Femur (tissue), 1 donor: ENCODE measurements around the gene SLC9A2.

Source experiments
- DNase-seq: peaks from one replicate; pipeline ENCODE4 v3.0.0-alpha.2; 2017

Gene SLC9A2

DNA sequence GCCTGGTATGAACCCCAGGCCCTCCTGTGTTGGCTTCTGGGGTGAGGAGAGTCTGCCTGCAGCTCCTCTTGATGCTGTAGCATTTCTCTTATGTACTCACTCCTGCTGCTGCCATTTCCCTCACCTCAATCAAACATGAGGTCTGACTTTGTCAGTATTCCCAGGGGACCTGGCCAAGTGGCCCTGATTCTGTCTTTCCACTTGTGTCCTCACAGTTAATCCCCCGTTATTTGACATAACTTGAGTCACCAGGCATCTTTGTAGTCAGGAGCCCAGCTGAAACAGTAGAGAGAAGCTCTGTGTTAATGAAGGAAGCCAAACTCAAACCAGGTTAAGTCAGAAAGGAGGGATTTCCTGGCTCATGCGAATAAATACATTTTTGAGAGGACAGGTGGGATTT lies 55.0 kb downstream of the SLC9A2 start:
- DNase-seq, result no peak

DNA sequence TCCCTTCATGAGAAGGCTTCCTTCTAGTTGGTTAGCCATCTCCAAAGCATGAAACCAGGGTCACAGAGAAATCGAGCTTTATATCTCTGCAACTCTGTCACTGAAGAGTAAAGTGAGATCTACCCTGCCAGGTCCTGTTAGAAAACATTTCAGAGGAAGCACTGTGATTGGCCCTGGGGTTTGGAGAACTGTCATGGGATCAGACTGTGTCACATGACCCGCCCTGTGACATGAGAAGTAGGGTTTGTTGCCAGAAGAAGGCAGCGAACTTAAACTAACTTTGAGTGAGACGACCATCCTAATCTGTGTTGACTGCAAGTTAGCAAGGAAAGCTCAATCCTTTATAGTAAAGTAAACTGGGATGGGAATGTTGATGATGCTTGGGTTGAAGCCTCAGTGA lies 55.5 kb downstream of the SLC9A2 start:
- DNase-seq, result no peak

DNA sequence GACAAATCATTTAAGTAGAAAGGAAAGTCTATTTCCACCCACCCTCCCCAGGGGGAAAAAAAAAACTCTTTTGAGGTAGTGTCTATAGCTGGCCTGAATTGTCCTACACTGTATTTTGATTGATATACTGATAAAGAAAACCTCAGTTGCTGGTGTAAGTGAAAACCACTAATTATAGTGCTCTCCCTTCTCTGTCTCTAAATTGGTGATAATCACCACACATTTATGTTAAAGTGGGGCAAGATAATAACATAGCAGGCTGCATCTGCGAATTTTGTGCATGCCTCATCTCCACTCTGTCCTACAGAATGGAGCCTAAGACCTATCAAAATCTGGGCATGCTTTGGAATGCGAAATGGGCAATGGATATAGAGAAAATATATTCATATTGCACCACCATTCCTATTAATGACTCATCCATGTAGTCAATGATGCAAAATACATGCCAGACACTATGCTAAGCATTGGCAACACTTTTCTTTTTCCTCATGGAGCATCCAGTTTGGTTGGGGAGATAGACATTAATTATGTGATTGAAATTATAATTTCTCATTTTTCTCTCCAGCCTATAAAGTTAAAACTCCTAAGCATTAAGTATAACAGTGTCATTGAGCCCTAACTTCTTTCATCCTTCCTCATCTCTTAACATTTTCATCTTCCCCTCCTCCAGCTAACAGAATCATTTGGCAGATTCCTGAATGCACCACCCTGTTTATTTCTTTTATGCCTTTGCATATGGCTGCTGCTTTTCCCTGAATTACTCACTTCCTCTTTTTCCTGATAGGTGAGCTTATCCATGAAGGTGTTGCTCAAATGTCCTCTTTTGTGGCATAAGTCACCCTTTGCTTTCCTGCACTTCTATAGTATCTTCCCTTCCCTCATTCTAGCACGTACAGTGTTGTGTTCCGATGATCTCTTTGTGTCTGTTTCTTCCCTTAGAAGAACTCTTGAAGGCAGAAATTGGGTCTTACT lies 58.2 kb downstream of the SLC9A2 start:
- DNase-seq, result no peak

DNA sequence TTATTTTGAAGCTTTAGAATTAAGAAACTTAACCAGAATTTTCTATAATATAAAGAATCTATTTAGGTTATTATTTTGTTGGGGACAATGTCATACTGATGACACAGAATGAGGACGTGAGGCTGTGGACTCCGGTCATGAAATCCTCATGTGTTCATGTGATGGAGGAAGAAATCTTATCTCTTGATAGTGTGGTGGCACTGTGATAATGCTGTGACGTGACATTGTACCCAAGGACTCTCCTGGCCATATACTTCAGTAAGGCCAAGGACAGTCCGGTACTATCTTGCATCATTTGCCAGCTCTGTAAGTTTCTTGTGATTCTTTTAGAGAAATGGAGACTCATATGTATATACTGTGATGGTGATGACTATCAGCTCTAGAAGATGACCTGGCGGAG lies 59.1 kb downstream of the SLC9A2 start:
- no peak for DNase-seq

DNA sequence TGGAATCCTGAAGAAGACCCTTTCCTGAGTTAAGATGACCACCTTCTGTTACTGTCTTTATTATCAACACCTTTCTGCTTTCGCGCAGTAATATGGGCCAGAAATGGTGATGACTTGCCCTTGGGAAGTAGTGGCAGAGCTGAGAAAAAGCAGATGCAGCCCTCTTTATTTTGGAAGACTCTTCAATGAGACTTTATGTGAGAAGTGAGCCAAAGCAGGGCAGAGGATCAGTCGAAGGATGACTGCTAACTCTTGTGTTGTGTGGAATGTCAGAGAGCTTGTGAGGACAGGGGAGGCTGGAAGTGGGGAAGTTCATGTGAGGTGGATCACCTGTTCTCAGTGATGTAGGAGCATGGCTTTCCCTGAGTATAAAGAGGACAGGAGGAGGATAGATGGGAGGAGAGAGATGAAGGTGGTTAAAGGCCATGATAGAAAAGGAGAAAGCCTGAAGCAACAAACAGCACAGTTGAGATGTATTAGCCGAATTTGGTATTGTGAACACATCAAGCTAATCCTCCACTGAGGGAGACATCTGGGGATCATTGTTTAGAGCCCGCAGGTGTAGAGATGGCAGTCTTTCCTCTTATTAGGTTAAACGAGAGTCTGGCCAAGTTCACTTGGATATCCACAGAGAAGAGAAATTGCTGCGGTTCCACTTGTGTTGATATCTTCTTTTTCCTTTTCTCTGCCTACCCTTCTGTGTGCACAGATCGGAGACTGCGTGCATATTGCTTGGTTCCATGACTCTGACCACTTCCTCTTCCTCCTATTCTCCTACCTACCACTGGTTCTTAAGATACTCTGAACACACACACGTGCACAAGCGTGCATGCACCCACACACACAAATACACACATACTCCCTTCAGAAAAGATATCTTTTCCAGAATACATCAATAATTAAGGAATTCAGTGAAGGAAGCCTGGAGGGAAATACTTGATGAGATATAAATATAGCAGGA lies 67.4 kb downstream of the SLC9A2 start:
- DNase-seq, result no peak

DNA sequence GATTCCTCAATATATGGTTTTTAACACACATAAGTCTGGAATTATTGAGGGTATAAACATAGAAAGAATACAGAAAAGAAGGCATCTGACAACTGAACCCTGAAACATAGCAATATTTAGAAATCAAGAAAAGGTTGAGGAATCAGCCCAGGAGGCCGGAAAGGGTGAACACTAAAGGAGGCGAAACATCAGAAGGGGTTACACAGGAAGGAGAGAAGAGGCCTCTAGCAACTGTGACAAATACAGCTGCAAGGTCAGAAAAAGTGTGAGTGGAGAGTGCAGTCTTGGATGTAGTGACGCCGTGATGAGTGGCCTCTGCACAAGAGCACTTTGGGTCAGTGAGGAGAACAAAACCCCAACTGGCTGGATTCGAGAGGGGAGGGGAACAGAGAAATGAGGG lies 70.7 kb downstream of the SLC9A2 start:
- DNase-seq, result no peak

DNA sequence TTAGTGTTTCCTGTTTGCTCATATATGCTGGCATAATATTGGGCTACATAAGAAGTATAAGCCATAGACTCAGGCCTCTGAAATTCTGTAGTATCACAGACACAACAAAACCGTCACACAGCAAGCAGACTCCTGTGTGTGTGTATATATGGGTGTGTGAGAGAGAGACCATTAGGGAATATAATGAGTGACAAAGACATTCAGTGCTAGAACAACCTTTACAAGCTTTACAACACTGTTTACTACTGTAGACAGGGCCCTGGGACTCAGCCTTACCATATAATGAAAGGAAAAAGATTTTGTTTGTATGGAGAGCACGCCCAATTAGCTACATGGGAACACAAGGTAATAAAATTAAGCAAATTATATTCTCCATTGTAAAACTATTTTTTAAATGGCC lies 77.1 kb downstream of the SLC9A2 start:
- no peak for DNase-seq

DNA sequence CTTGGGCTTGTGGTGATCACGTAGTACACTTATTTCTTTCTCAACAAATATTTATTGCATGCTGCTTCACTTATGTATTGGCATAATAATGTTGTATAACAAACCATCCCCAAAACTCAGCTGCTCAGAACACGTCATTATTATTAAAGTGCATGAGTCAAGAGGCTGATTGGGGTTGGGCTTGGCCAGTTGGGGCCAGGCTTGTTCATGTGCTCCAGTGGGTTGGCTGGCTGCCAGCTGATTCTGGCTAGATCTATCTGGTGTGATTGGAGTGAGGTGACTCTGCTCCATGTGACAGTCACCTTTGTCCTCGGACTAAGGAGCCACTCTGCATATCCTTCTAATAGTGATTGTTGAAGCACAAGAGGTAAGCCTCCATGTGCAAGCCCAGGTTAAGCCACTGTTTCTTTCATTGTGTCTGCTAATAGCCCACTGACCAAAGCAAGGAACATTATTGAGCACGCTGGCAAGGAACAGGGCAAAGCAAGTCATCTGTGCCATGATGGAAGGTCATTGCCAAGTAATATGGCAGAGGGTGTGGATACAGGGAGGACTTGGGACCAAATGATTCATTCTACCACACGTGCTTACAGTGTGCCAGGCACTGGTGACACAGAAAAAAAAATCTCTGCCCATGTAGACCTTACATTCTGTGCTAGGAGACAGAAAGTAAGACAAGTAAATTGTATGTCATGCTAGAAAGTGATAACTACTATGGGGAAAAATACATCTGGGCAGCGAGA lies 79.2 kb downstream of the SLC9A2 start:
- no peak for DNase-seq

DNA sequence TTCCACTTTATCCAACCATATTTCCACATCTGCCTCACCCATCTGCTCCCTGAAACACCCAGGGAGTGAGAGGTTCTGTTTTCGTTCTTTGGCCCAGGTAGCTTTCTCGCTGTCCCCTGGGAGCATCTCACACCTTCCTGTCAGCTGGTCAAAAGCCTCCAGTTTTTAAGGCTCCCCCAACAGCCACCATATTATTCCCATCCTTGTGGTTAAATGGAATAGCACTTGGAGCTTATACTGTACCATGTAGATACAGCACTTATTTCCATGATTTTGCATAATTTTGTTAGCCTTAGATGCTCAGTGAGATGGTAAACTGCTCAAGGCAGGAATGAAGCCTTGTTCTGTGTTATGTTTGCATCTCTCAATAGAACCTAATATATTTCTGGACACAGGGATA lies 84.0 kb downstream of the SLC9A2 start:
- DNase-seq, result no peak

DNA sequence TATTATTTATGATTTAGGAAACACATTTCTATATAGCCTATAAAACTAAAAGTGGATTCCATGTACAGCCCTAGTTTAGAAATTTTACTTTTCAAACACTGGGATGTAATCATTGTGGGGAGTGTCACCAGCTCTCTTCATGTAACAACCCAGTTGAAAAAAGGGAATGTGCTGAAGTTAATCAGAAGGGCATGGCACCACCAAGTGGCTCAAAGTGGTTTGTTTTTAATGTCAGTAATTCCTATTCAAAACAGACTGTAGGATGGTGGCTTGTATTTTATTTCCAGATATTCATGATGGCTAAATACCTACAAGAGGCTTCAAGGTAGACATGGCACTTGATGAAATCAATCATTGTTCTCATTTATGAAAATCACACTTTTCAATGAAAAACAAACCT lies 84.4 kb downstream of the SLC9A2 start:
- no peak for DNase-seq

DNA sequence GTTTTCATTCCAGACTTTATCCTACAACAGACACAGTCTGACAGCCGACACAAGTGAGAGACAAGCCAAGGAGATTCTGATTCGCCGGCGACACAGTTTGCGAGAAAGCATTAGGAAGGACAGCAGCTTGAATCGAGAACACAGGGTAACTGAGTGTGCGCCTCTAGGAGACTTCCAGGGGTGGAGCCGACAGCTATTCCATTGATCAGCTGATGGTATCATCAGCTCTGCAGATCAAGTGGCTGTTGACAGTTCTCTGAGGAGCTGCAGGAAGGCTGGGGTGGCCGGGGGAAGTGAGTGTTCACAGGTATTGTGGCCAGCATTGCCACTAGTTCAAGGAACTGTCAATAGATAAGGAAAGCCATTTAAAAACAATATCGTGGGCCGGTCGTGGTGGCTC lies 85.2 kb downstream of the SLC9A2 start:
- DNase-seq, result no peak

DNA sequence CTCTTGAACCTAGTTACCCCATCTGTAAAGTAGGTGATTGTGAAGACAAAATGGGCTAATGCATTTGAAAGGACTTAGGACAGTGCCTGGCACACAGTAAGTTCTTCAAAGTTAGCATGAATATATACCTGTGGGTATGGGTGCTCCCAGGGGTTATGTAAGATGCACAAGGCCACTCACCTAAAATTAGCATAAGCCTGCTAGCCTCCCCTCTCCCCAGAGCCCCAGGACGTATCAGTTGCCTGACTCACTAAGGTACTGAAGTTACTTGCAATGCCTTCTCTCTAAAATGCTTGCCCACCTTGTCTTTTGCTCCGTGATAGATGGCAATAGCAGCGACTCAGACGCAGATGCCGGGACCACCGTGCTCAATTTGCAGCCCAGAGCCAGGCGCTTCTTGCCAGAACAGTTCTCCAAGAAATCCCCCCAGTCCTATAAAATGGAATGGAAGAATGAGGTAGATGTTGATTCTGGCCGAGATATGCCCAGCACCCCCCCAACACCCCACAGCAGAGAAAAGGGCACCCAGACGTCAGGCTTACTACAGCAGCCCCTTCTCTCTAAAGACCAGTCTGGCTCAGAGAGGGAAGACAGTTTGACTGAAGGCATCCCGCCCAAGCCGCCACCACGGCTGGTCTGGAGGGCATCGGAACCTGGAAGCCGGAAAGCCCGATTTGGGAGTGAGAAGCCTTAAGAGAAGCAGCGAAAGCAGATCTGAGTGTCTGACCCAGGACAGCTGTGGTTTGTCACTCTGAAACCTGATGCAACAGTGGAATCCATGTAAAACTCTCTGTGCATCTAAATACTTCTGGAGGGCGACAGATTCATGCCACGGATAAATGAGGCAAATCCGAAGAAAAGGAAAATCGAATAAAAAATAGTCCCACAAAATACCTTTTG lies 88.7 kb downstream of the SLC9A2 start:
- no peak for DNase-seq

DNA sequence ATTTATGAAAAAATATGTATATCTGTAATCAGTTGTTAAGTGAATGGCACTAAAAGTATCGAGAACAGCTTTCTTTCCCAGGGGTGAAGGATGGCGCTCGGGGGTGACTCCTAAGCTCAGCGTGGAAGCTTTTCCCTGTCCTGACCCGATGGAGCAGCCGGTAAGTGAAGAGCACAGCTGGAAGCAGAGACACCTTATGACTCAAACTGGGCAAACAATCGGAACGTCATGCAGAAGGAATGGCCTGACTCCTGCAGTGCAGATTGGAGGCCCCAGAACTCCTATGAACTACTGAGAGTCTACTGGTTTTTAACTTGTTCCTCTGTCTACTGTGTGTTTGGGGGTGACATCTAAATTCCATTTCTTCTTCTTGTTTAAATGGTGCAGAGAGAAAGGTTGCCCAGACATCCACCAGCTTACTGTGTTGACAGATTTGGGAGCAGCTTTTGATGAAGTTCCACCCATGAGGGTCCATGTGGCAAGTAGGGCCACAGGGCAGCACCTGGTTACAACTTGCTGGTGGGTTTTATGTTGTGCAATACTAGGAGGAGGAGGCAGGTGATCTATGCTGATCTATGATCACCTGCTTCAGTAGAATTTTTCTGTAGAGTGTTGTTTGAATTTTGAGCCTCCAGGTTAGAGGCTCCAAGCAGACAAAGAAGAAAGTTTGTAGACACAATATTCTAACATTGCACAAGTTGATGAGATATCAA lies 89.7 kb downstream of the SLC9A2 start:
- no peak for DNase-seq

DNA sequence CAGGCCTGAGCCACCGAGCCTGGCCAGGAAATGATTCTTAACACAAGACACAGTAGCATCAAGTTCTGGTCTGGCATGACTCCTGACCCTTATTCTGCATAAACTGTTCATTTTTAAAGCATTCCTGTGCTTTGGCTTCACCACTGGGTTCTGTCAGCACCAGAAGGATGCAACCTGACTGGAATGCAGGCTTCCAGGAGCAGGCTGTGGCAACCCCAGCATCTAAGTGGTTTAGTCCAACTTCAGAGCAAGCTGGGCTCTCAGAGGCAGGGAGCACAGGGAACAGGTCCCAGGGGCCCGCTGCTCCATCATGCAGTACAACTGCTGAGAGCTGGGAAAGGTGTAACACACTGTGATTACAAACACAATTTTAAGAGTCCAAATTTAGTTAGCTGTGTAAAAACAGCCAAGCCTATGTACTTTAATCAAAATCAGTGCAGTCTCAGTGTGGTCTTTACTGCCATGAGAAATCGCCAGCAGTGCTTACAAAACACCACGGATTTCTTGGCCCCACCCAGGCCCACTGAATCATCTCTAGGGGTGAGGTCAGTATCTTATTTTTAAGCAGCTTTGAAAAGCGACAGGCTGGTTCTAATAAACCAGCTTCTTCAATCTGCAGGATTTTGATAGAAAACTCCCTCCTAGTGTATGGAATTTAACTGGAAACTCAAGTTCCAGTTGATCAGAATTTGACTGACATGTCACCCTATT lies 98.1 kb downstream of the SLC9A2 start:
- DNase-seq, result no peak

DNA sequence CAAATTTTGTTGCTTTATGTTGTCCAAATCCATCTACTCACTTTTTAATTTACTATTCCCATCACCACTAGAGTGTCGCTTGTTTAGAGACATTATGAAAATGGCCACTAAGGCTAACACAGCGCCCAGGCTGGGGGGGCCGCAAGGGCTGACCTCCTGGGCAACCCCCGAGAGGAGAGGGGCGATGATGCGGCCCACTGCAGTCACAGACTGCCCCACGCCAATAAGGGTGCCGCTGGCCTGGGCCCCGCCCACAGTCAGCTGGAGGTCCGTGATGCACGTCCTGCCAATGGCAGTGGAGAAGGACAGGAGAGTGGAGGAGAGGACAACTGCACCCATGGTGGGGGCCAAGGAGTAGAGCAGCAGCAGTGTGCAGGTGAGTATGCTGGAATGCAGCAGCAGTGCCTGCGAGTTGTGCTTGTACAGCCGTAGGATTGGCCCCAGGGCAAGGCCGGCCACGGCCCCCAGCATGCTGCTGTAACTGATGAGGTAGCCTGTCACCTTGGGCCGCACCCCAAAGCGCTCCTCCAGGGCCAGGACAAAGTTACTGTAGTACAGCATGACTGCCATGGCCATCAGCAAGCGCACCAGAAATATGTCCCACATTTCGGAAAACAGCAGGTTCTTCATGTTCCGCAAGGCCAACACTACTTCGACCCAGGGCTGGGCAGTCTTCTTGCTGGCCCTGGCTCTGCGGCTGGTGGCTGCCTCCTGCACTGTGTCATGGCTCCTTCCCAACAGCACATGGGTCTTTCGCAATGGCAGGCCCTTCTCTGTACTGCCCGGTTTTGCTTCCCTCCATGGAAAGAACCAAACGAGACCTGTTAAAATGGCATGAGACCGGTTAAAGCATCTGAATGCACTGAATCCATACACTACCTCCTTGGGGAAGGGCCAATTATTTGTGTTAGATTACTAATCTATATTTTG lies 99.3 kb downstream of the SLC9A2 start:
- DNase-seq, result no peak

DNA sequence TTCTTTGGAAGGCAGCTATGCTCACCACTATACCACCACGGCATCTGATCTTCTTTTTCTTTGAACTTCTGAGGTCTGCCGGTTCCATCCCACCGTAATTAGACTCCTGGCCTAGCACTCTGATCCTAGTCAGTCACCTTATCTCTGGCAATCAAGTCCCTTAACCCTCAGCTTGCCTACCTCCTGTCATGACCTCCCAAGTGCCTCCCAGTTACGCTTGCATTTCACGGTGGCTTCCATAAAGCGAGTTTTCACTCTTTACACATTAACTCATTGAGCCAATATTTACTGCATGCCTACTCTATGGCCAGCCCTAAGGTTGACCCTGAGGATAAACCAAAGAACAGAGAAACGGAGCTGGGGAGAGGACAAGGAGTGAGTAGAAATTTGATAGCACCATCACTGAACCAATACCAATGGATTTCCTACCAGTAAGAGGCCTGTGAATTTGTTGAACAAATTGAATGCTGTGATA lies 104.7 kb downstream of the SLC9A2 start:
- no peak for DNase-seq

DNA sequence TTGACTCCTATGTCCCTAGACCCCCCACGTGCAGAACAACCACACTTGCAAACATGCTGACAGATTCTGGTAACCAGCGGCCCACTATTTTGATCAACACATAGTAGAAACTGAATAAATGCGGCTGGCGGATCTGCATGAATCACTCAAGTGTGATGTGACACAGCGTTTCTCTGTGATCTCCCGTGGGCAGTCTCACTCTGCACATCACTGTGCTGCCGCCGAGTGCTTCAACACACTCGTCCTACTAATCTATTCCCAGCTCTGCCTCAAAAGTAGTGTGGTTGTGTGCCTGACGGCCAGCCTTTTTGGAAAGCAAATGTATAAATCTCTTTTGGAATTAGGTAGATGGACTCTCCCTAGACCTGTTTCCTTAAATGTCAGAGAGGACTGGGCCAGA lies 105.2 kb downstream of the SLC9A2 start:
- no peak for DNase-seq

DNA sequence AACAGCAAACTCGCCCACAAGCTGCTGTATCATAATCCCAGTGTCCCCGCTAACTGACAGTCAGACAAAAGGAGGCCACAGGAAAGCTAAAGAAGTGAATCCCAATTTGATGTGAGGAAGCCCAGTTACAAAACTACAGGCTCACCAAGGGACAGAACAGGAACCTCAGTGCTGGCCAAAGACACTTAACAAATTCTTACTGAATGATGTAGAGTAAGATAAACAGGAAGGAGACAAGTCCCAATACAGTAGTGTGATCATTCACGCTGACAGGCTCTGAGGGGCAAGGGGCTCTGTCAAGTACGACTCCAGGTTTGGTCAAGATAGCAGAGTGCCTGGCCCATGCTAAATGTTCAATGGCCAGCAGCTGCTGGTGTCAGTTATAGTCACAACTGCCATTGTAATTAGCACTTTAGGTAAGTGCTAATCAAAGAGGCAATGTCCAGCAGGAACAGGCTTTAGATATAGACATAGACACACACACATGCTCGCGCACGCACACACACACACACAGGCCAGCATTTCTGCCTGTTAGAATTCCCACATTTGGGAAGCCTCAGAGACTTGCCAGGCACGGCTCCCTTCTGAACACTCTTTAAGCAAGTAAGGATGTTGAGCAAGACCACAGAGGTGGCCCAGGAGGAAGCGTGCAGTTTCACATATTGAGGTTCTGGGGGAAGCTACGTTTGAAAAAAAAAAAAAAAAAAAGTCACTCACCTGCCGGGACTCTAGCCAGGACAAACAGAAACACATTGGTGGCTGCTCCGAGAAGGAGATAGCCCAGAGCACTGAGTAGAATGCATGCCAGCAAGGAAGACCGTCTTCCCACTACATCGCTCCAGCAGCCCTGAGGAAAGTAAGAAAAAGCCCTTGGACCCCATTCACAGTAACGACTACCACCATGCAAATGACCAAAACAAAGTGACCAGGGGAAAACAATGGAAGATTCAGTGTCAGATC lies 107.1 kb downstream of the SLC9A2 start:
- no peak for DNase-seq
